ENCODE measurements around the gene MAN2B2. TPM values are rescaled to one million over a fixed set of nuclear protein-coding genes. Genes with fewer than 3 reads are reported as not detected.

MAN2B2 gene
- total RNA-seq, 1 donor from 2014 or later: 44.1 TPM

DNA sequence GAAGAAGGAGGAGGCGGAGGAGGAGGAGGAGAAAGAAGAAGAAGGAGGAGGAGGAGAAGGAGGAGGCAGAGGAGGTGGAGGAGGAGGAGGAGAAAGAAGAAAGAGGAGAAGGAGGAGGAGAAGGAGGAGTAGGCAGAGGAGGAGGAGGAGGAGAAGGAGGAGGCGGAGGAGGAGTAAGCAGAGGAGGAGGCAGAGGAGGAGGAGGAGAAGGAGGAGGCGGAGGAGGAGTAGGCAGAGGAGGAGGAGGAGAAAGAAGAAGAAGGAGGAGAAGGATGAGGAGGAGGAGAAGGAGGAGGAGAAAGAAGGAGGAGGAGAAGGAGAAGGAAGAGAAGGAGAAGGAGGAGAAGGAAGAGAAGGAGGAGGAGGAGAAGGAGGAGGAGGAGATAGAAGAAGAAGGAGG lies 85.4 kb downstream of the MAN2B2 start:
- no peak overlapping the region for H3K27ac Mint-ChIP-seq (ENCODE audit: unreplicated experiment)
- no peak overlapping the region for H3K4me3 Mint-ChIP-seq (ENCODE audit: unreplicated experiment)
- no peaks in the 10 kb centered on the region for H3K36me3 Mint-ChIP-seq (ENCODE audit: low read depth)
- no peaks in the 10 kb centered on the region for H3K27me3 Mint-ChIP-seq (ENCODE audit: low read depth)
- TF ChIP-seq, protein P1, sequence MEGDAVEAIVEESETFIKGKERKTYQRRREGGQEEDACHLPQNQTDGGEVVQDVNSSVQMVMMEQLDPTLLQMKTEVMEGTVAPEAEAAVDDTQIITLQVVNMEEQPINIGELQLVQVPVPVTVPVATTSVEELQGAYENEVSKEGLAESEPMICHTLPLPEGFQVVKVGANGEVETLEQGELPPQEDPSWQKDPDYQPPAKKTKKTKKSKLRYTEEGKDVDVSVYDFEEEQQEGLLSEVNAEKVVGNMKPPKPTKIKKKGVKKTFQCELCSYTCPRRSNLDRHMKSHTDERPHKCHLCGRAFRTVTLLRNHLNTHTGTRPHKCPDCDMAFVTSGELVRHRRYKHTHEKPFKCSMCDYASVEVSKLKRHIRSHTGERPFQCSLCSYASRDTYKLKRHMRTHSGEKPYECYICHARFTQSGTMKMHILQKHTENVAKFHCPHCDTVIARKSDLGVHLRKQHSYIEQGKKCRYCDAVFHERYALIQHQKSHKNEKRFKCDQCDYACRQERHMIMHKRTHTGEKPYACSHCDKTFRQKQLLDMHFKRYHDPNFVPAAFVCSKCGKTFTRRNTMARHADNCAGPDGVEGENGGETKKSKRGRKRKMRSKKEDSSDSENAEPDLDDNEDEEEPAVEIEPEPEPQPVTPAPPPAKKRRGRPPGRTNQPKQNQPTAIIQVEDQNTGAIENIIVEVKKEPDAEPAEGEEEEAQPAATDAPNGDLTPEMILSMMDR (IDR thresholded peaks at IDR 0.05): no peak
- no peak for DNase-seq (ENCODE audit: low spot score)
- no peaks in the 10 kb centered on the region for H3K9me3 Mint-ChIP-seq (ENCODE audit: low read depth)
- H3K4me1 Mint-ChIP-seq (ENCODE audit: low read depth): peaks cover 12% of the 10 kb centered on the region

DNA sequence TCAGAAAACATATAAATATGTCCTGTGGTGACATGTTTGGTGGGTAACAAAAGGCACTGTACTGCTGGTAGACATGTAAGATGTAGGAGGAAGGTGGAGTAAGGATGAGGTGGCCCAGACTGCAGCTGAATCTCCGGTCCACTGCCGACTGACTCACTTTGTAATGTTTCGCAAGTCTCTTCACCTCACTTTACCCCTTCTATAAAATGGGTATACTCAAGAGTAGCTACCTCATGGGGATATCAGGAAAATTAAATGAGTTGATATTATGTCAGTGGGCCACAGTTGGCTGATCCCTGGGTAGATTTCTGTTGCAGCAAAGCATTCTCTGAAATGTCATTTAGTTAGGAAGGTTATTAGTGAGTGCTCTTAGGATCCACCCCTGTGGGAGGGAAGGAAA lies 87.6 kb downstream of the MAN2B2 start:
- TF ChIP-seq, protein P1 (IDR thresholded peaks at IDR 0.05): no peak
- H3K27ac Mint-ChIP-seq (ENCODE audit: unreplicated experiment): no peak overlapping the region
- no peaks in the 10 kb centered on the region for H3K27me3 Mint-ChIP-seq (ENCODE audit: low read depth)
- H3K4me3 Mint-ChIP-seq (ENCODE audit: unreplicated experiment): no peak overlapping the region
- H3K9me3 Mint-ChIP-seq (ENCODE audit: low read depth): no peaks in the 10 kb centered on the region
- H3K36me3 Mint-ChIP-seq (ENCODE audit: low read depth): no peaks in the 10 kb centered on the region
- DNase-seq (ENCODE audit: low spot score): no peak
- H3K4me1 Mint-ChIP-seq (ENCODE audit: low read depth): peaks cover 12% of the 10 kb centered on the region

DNA sequence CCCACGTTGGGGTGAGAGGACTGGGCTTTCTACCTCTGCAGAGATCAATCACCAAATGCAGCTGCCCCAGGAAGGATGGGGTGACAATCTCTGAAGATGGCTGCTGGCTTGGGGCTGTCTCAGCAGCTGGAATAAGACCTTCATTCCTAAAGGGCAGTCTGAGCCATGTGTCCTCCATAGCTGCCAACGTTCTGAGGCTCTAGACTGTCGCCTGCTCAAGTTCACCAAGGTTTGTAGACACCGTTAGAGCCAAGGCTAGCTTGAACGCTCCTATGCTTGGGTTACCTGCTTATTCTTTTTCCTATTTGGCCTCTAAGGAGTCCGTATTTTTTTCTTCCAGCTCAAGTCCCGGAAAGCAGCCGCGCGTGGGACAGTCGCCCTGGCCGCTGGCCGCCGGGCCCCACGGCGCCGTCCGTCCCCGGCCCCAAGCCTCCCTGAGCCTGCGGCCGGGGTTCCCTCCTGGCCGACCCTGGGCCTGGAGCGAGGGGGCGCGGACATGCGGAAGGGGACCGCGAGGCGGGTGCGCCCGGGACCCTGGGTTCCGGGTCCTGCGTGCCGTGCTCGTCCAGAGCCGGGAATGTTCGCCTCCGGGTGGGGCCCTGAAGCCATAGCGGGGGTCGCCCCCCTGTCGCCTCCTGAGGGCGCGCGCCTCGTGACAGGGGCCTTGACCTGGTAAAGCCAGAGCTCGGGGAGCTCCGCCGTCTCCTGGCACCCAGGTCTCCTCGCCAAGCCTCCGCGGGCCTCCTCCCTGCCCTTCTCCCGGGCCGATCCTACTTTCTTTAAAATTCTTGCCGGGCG lies 88.8 kb downstream of the MAN2B2 start:
- Mint-ChIP-seq H3K4me1 (ENCODE audit: low read depth) (peaks cover 11% of the 10 kb centered on the region), H3K27me3 (ENCODE audit: low read depth) (no peaks in the 10 kb centered on the region), H3K9me3 (ENCODE audit: low read depth) (no peaks in the 10 kb centered on the region), H3K4me3 (ENCODE audit: unreplicated experiment) (no peak overlapping the region), H3K27ac (ENCODE audit: unreplicated experiment) (no peak overlapping the region), H3K36me3 (ENCODE audit: low read depth) (no peaks in the 10 kb centered on the region)
- TF ChIP-seq, protein P1 (IDR thresholded peaks at IDR 0.05): no peak
- DNase-seq (ENCODE audit: low spot score): no peak

DNA sequence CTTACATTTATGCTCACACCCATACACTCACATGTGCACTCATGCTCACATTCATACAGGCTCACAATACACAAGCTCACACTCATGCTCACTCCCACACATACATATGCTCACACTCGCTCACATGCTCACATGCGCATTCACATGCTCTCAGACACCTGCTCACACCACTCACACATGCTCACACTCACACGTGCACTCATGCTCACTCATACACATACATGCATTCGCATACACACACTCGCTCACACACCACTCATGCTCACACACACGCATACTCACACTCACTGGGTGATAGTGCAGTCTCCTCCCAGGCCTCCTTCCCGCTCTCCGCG lies 90.3 kb downstream of the MAN2B2 start:
- H3K4me3 Mint-ChIP-seq (ENCODE audit: unreplicated experiment): no peak overlapping the region
- DNase-seq (ENCODE audit: low spot score): no peak
- H3K27me3 Mint-ChIP-seq (ENCODE audit: low read depth): no peaks in the 10 kb centered on the region
- no peaks in the 10 kb centered on the region for H3K4me1 Mint-ChIP-seq (ENCODE audit: low read depth)
- no peaks in the 10 kb centered on the region for H3K9me3 Mint-ChIP-seq (ENCODE audit: low read depth)
- TF ChIP-seq, protein P1 (IDR thresholded peaks at IDR 0.05): no peak
- no peaks in the 10 kb centered on the region for H3K36me3 Mint-ChIP-seq (ENCODE audit: low read depth)
- H3K27ac Mint-ChIP-seq (ENCODE audit: unreplicated experiment): no peak overlapping the region

DNA sequence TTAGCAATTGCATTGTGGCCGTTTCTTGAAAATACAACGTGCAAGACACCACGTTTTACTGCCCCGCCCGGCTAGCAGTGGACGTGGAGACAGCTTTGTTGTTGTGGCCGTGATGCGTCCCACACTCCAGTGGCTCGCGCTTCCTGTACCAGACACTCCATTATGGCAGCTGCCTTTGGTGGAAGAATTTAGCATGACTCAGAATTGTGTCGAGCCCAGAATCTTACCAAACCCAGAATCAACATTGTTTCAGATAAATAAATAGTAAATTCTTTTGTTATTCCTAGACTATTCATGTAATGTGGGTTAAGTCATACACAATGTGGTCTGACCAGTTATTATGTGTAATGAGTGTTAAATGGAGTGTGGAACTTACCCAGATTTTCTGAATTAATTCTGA lies 93.4 kb downstream of the MAN2B2 start:
- no peaks in the 10 kb centered on the region for H3K27me3 Mint-ChIP-seq (ENCODE audit: low read depth)
- DNase-seq (ENCODE audit: low spot score): no peak
- H3K27ac Mint-ChIP-seq (ENCODE audit: unreplicated experiment): no peak overlapping the region
- H3K4me1 Mint-ChIP-seq (ENCODE audit: low read depth): peaks cover 5% of the 10 kb centered on the region
- no peak overlapping the region for H3K4me3 Mint-ChIP-seq (ENCODE audit: unreplicated experiment)
- no peaks in the 10 kb centered on the region for H3K9me3 Mint-ChIP-seq (ENCODE audit: low read depth)
- H3K36me3 Mint-ChIP-seq (ENCODE audit: low read depth): peaks cover 4% of the 10 kb centered on the region
- TF ChIP-seq, protein P1 (IDR thresholded peaks at IDR 0.05): no peak

Measured in chondrocyte (in vitro differentiated cells).